HepG2 (cell line): Measurements from ENCODE around the gene AUTS2. TPM values are rescaled to one million over a fixed set of nuclear protein-coding genes. Genes with fewer than 3 reads are reported as not detected.

Source experiments
- ATAC-seq: fragments of 200-7000 bp; cut with Tn5 transposase; 3 replicates; pipeline ENCODE4 v1.9.1; 2020; ENCODE audit warnings: mild to moderate bottlenecking, moderate library complexity
- BruUV-seq: library from RNA; stranded (reverse); fragments of 400-500 nt; replicated peaks from 2 replicates; lab custom pipeline; 2021; lab: Mats Ljungman, UMichigan
- CTCF ChIA-PET: fragments of 300-600 bp; formaldehyde crosslinking; extraction: SDS; loops from one replicate; lab custom pipeline; 2021; ENCODE audit warnings: low total read pairs, inconsistent platforms, low intra/inter-chr PET ratio; lab: Yijun Ruan, JAX
- POLR2A ChIA-PET: fragments of 350-600 bp; sonication (Branson Sonifier 250); formaldehyde crosslinking; loops from one replicate; lab custom pipeline; 2020; ENCODE audit warnings: antibody characterized with exemption, inconsistent platforms; lab: Yijun Ruan, JAX
- DNase-seq: peaks from one replicate; pipeline ENCODE4 v3.0.0-alpha.2; 2015; ENCODE audit warnings: low spot score
- FAIRE-seq: peaks from 3 replicates; lab custom pipeline; 2011; peaks lifted over from hg19 to GRCh38; lab: Jason Lieb, UNC
- H2AFZ ChIP-seq: one replicate; pipeline ENCODE4 v1.6.1; 2011; ENCODE audit warnings: low read length, inconsistent platforms
- H3K27ac ChIP-seq: fragments of 300-600 bp; 3 replicates; pipeline ENCODE4 v1.8.0; 2011; ENCODE audit warnings: mixed run types, mild to moderate bottlenecking, mixed read lengths, low read length, inconsistent platforms; ENCODE audit not compliant: insufficient read depth; ENCODE audit errors: extremely low read length
- H3K27me3 ChIP-seq, 2 experiments: fragments of 200-600 bp in 1 of 2; 2 replicates in 1 of 2; 3 replicates in 1 of 2; pipeline versions ENCODE4 v1.6.0 to v1.8.0; 2011; ENCODE audit warnings: low read length in 2 of 2, mild to moderate bottlenecking in 2 of 2, moderate library complexity in 2 of 2, inconsistent platforms in 1 of 2; ENCODE audit not compliant: insufficient read depth in 2 of 2, control insufficient read depth in 1 of 2
- H3K36me3 ChIP-seq, 2 experiments: fragments of 200-600 bp in 1 of 2; replicated peaks in 1 of 2; 2 replicates in 1 of 2; 3 replicates in 1 of 2; pipeline versions ENCODE4 v1.5.1 to v1.8.0; 2011; ENCODE audit warnings: low read length in 2 of 2, inconsistent platforms in 1 of 2; ENCODE audit not compliant: insufficient read depth in 2 of 2, control insufficient read depth in 1 of 2
- H3K4me1 ChIP-seq: 2 replicates; pipeline ENCODE4 v1.5.1; 2012; ENCODE audit warnings: low read length, inconsistent platforms; ENCODE audit not compliant: insufficient read depth
- H3K4me2 ChIP-seq: 2 replicates; pipeline ENCODE4 v1.6.0; 2011; ENCODE audit warnings: low read depth, low read length, inconsistent platforms
- H3K4me3 ChIP-seq, 3 experiments: fragments of 200-600 bp in 1 of 3; sonication (generic), shearing (Covaris generic) in 1 of 3; replicated peaks in 1 of 3; 2 replicates each; pipeline ENCODE4 v1.5.1; 2011 to 2016; ENCODE audit warnings: low read length in 3 of 3, inconsistent platforms in 2 of 3, low read depth in 2 of 3, mild to moderate bottlenecking in 2 of 3, control low read depth in 1 of 3, mixed read lengths in 1 of 3; ENCODE audit not compliant: insufficient read depth in 1 of 3
- H3K79me2 ChIP-seq: one replicate; pipeline ENCODE4 v1.6.1; 2011; ENCODE audit warnings: low read length, inconsistent platforms; ENCODE audit not compliant: insufficient read depth
- H3K9ac ChIP-seq: 2 replicates; pipeline ENCODE4 v1.6.0; 2011; ENCODE audit warnings: mild to moderate bottlenecking, low read depth, low read length, inconsistent platforms; ENCODE audit not compliant: insufficient read depth
- H3K9me3 ChIP-seq: 2 replicates; pipeline ENCODE4 v1.5.1; 2012; ENCODE audit warnings: mild to moderate bottlenecking, low read length
- H4K20me1 ChIP-seq: 2 replicates; pipeline ENCODE4 v1.6.0; 2011; ENCODE audit warnings: inconsistent platforms, mild to moderate bottlenecking, low read length, moderate library complexity; ENCODE audit not compliant: insufficient read depth
- ATRX ChIP-seq: sonication (generic); formaldehyde crosslinking; IDR thresholded peaks from 2 replicates; pipeline ENCODE4 v1.4.0; 2020; ENCODE audit warnings: missing genetic modification reagents, borderline replicate concordance
- FOXP4 ChIP-seq: sonication (generic); formaldehyde crosslinking; IDR thresholded peaks from 2 replicates; pipeline ENCODE4 v1.4.0; 2020; ENCODE audit warnings: missing genetic modification reagents
- MTA3 ChIP-seq: sonication (generic); formaldehyde crosslinking; IDR thresholded peaks from 2 replicates; pipeline ENCODE4 v1.4.0; 2020; ENCODE audit warnings: missing genetic modification reagents
- NBN ChIP-seq: fragments of 450-650 bp; conservative IDR thresholded peaks from 2 replicates; pipeline ENCODE4 v1.6.1; 2017
- ZNF232 ChIP-seq: sonication (generic); formaldehyde crosslinking; IDR thresholded peaks from 2 replicates; pipeline ENCODE4 v1.4.0; 2020; ENCODE audit warnings: missing genetic modification reagents, borderline replicate concordance
- ZNF275 ChIP-seq: sonication (generic); formaldehyde crosslinking; IDR thresholded peaks from 2 replicates; pipeline ENCODE4 v1.8.0; 2022; ENCODE audit warnings: missing genetic modification reagents, mild to moderate bottlenecking, inconsistent platforms, borderline replicate concordance
- ZNF296 ChIP-seq: sonication (generic); formaldehyde crosslinking; conservative IDR thresholded peaks from 2 replicates; pipeline ENCODE4 v1.5.0; 2020; ENCODE audit warnings: mild to moderate bottlenecking, missing genetic modification reagents
- ZNF331 ChIP-seq: sonication (generic); formaldehyde crosslinking; IDR thresholded peaks from 2 replicates; pipeline ENCODE4 v1.4.0; 2020; ENCODE audit warnings: missing genetic modification reagents
- ZNF543 ChIP-seq: sonication (generic); formaldehyde crosslinking; IDR thresholded peaks from 2 replicates; pipeline ENCODE4 v1.4.0; 2020; ENCODE audit warnings: mild to moderate bottlenecking, missing genetic modification reagents
- ZNF724P ChIP-seq: sonication (generic); formaldehyde crosslinking; IDR thresholded peaks from 2 replicates; pipeline ENCODE4 v1.8.0; 2022; ENCODE audit warnings: missing genetic modification reagents, borderline replicate concordance
- WGBS: methylation state at CpG from one replicate; pipeline ENCODE4 v1.1.6; 2017; ENCODE audit warnings: low lambda C conversion rate; 5-methylcytosine and 5-hydroxymethylcytosine counted together
- in situ Hi-C: cut with HindIII; loops from 2 replicates; pipeline ENCODE4 v1.10.0; 2017; ENCODE audit warnings: low pct_unique_long_range_greater_than_20kb; ENCODE audit not compliant: extremely low pct_ligation_motif_present
- intact Hi-C: fragments of 100-400 bp; cut with micrococcal nuclease; formaldehyde crosslinking; loops from one replicate; pipeline ENCODE4 v1.10.0; 2022; ENCODE audit not compliant: unreplicated experiment
- polyA plus RNA-seq, 8 experiments: library from polyadenylated mRNA; depleted of rRNA in 3 of 8; stranded (reverse) in 7 of 8; unstranded in 1 of 8; fragments of >200 nt; fragmentation: Illumina TruSeq in 4 of 8; extraction: Trizol in 4 of 8; gene quantifications; 2 replicates each; pipeline versions ENCODE4 v1.2.1 to v1.2.3, GENCODE V29; 2011 to 2016; ENCODE audit warnings: low read depth in 4 of 8, missing spikeins in 1 of 8, mixed read lengths in 1 of 8; ENCODE audit not compliant: insufficient read depth in 1 of 8
- total RNA-seq, 5 experiments: library from RNA; depleted of rRNA; stranded (reverse); fragments of >200 nt; fragmentation: Illumina TruSeq; extraction: Trizol; gene quantifications; 2 replicates each; pipeline ENCODE4 v1.2.3, GENCODE V29; 2016; ENCODE audit warnings: low read depth in 1 of 5
- TF ChIP-seq, protein P1 (sequence below): IDR thresholded peaks from 2 replicates; pipeline ENCODE4 v1.6.1; 2018; ENCODE audit warnings: missing genetic modification reagents

AUTS2 gene
- total and polyA plus RNA-seq, 2 of the 13 experiments (the other 11 are each of a cell fraction or from before 2014, with no cell fraction given): 0.38 TPM; not detected in 1

DNA sequence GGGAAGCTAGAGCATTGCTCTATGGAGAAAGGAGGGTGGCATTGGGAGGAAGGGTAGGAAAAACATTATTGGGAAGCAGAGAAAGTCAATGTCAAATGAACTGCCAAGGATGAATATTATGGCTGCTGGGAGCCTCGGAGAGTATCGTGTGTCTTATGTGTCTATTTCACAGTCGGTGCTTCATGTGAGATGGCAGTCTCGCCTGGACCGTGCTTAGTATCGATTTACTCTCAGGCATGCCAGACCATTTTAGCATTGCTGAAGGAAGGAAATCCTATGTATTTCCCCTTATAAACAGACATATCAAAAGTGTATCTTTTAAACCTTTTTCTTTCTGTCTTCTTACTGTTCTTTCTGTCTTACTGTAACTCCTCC, 612.6 kb downstream of the AUTS2 start:
- H3K9me3 ChIP-seq: no peaks in the 10 kb centered on the region
- H2AFZ ChIP-seq: no peak overlapping the region
- H3K4me1 ChIP-seq: no peaks in the 10 kb centered on the region
- no peaks in the 10 kb centered on the region for H3K36me3 ChIP-seq
- H3K9ac ChIP-seq: no peak overlapping the region
- no peak for ATAC-seq
- H3K27me3 ChIP-seq: no peaks in the 10 kb centered on the region
- DNase-seq: no peak
- H3K4me2 ChIP-seq: no peak overlapping the region
- POLR2A ChIA-PET: no interaction called here
- CTCF ChIA-PET: no interaction called here
- TF ChIP-seq ZNF724P (CRISPR knock-in tag) (no peak), NBN (no peak), ZNF275 (CRISPR knock-in tag) (no peak), ZNF296 (no peak), FOXP4 (no peak), ZNF543 (no peak), MTA3 (no peak), ZNF331 (CRISPR knock-in tag) (no peak), ZNF232 (no peak), ATRX (CRISPR knock-in tag) (no peak)
- TF ChIP-seq, protein P1, sequence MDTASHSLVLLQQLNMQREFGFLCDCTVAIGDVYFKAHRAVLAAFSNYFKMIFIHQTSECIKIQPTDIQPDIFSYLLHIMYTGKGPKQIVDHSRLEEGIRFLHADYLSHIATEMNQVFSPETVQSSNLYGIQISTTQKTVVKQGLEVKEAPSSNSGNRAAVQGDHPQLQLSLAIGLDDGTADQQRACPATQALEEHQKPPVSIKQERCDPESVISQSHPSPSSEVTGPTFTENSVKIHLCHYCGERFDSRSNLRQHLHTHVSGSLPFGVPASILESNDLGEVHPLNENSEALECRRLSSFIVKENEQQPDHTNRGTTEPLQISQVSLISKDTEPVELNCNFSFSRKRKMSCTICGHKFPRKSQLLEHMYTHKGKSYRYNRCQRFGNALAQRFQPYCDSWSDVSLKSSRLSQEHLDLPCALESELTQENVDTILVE (CRISPR knock-in tag): no peak
- TF ChIP-seq, all 625 proteins: peak for 0
- H3K79me2 ChIP-seq: no peaks in the 10 kb centered on the region
- H3K27ac ChIP-seq: no peak overlapping the region
- H3K4me3 ChIP-seq: no peak overlapping the region
- no TSS peak for BruUV-seq
- in situ Hi-C loops (loop anchor here (5.0 kb wide), 1 partner anchor 289 kb away; no protein-coding TSS in a partner anchor), intact Hi-C loops (no loop called here)
- FAIRE-seq: no peak
- 84% methylated on average over 6 of the region's 6 CpGs for WGBS
- no peaks in the 10 kb centered on the region for H4K20me1 ChIP-seq
